C4-2B (cell line): ENCODE measurements around the gene CD79A.

Experiments used
- H3K27ac ChIP-seq: fragments of 450-650 bp; 2 replicates; pipeline ENCODE4 v1.5.1; 2017
- CTCF ChIP-seq: fragments of 450-650 bp; conservative IDR thresholded peaks from 2 replicates; pipeline ENCODE4 v1.5.1; 2017; ENCODE audit warnings: mild to moderate bottlenecking
- ZFX ChIP-seq: fragments of 450-650 bp; IDR thresholded peaks from 2 replicates; pipeline ENCODE4 v1.6.1; 2017

CD79A gene

GRCh38 chr19:41904118-41904870, 27.2 kb downstream of the CD79A start:
- peak overlapping the region; percentile 68 for H3K27ac ChIP-seq
- TF ChIP-seq ZFX (no peak), CTCF (no peak)

- peak overlapping the region; percentile 68 for H3K27ac ChIP-seq
- no peak for TF ChIP-seq ZFX
- TF ChIP-seq CTCF = no peak
Observed at GRCh38 chr19:41905273-41906002, 28.4 kb downstream of the CD79A start.

GRCh38 chr19:41906271-41906670, 29.2 kb downstream of the CD79A start:
- H3K27ac ChIP-seq = no peak overlapping the region
- TF ChIP-seq ZFX (no peak), CTCF (no peak)

- TF ChIP-seq ZFX (no peak), CTCF (no peak)
- H3K27ac ChIP-seq = no peak overlapping the region
Observed at GRCh38 chr19:41906916-41907680, 30.0 kb downstream of the CD79A start.

GRCh38 chr19:41907994-41908615, 31.0 kb downstream of the CD79A start:
- H3K27ac ChIP-seq = no peak overlapping the region
- no peak for TF ChIP-seq ZFX
- TF ChIP-seq CTCF = no peak

- no peak overlapping the region for H3K27ac ChIP-seq
- TF ChIP-seq ZFX (no peak), CTCF (no peak)
Observed at GRCh38 chr19:41908724-41909464, 31.8 kb downstream of the CD79A start.
